Mesodermal cell (in vitro differentiated cells): ENCODE measurements around the gene ZBBX.

Source experiments
- H3K27ac ChIP-seq: 2 replicates; pipeline ENCODE4 v1.7.0; 2013; ENCODE audit warnings: mild to moderate bottlenecking, low read depth, low read length, moderate library complexity; ENCODE audit not compliant: severe bottlenecking
- H3K36me3 ChIP-seq: 2 replicates; pipeline ENCODE4 v1.7.1; 2013; ENCODE audit warnings: mild to moderate bottlenecking, low read length, moderate library complexity; ENCODE audit not compliant: control insufficient read depth, insufficient read depth
- H3K4me1 ChIP-seq: one replicate; pipeline ENCODE4 v1.7.1; 2013; ENCODE audit warnings: mild to moderate bottlenecking, low read length; ENCODE audit not compliant: insufficient read depth, control insufficient read depth, poor library complexity, severe bottlenecking
- H3K4me3 ChIP-seq: 2 replicates; pipeline ENCODE4 v1.7.0; 2013; ENCODE audit warnings: low read length, control low read depth, mild to moderate bottlenecking; ENCODE audit not compliant: insufficient read depth, poor library complexity, severe bottlenecking; ENCODE audit errors: extremely low read depth
- H3K9me3 ChIP-seq: 2 replicates; pipeline ENCODE4 v1.7.1; 2013; ENCODE audit warnings: mild to moderate bottlenecking, low read length, moderate library complexity; ENCODE audit not compliant: control insufficient read depth
- WGBS, 2 experiments: methylation state at CpG; one replicate each; pipeline ENCODE4 v1.1.5; 2013; ENCODE audit warnings: missing lambda C conversion rate in 2 of 2; ENCODE audit not compliant: insufficient coverage in 2 of 2; 5-methylcytosine and 5-hydroxymethylcytosine counted together

ZBBX gene

DNA sequence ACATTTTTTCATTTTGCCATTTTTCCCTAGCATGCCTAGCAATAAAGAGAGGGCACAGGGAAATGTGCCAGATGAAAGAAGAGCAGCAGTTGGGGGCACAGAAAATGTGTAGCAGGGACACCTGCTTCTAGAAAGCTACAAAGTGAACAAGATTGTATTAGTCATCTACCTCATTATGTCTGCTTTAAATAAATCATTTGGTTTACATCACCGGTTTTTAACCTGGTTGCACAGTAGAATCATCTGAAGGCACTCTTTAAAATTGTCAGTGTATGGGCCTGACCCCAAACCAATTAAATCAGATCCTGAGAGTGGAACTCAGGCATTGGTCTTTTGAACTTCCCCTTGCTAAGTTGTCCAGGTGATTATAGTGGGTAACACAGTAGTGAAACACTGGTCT, 73.8 kb downstream of the ZBBX start:
- Histone ChIP-seq H3K9me3 (no peaks in the 10 kb centered on the region), H3K4me3 (no peak overlapping the region), H3K4me1 (no peaks in the 10 kb centered on the region), H3K36me3 (no peaks in the 10 kb centered on the region), H3K27ac (no peak overlapping the region)
- WGBS, 2 experiments: 89% methylated on average over 1 of the region's 1 CpG; no CpG with 5 or more reads in 1 of the 2 experiments

GRCh38 chr3:167305340-167305890, 74.7 kb downstream of the ZBBX start:
- H3K4me3 ChIP-seq: no peak overlapping the region
- no peak overlapping the region for H3K27ac ChIP-seq
- no peaks in the 10 kb centered on the region for H3K9me3 ChIP-seq
- no CpG with 5 or more reads among the region's 1 CpG for WGBS, 2 experiments
- no peaks in the 10 kb centered on the region for H3K4me1 ChIP-seq
- no peaks in the 10 kb centered on the region for H3K36me3 ChIP-seq

- no peak overlapping the region for H3K4me3 ChIP-seq
- 87% methylated on average over 2 of the region's 3 CpGs; no CpG with 5 or more reads in 1 of the 2 experiments for WGBS, 2 experiments
- no peaks in the 10 kb centered on the region for H3K4me1 ChIP-seq
- no peaks in the 10 kb centered on the region for H3K36me3 ChIP-seq
- H3K9me3 ChIP-seq: no peaks in the 10 kb centered on the region
- no peak overlapping the region for H3K27ac ChIP-seq
Observed at GRCh38 chr3:167304077-167304476, 76.0 kb downstream of the ZBBX start.

GRCh38 chr3:167302678-167303077, 77.4 kb downstream of the ZBBX start:
- Histone ChIP-seq H3K36me3 (no peaks in the 10 kb centered on the region), H3K4me3 (no peak overlapping the region), H3K4me1 (no peaks in the 10 kb centered on the region), H3K27ac (no peak overlapping the region), H3K9me3 (no peaks in the 10 kb centered on the region)
- 89 to 90% methylated on average over 1 of the region's 2 CpGs for WGBS, 2 experiments

GRCh38 chr3:167300207-167300606, 79.9 kb downstream of the ZBBX start:
- Histone ChIP-seq H3K27ac (no peak overlapping the region), H3K4me1 (no peaks in the 10 kb centered on the region), H3K9me3 (no peaks in the 10 kb centered on the region), H3K4me3 (no peak overlapping the region), H3K36me3 (no peaks in the 10 kb centered on the region)

GRCh38 chr3:167289435-167289834, 90.7 kb downstream of the ZBBX start:
- H3K27ac ChIP-seq: no peak overlapping the region
- no peaks in the 10 kb centered on the region for H3K4me1 ChIP-seq
- H3K4me3 ChIP-seq: no peak overlapping the region
- no peaks in the 10 kb centered on the region for H3K36me3 ChIP-seq
- no peaks in the 10 kb centered on the region for H3K9me3 ChIP-seq
- WGBS, 2 experiments: 84 to 90% methylated on average over 5 to 8 of the region's 8 CpGs

- H3K27ac ChIP-seq: no peak overlapping the region
- no peak overlapping the region for H3K4me3 ChIP-seq
- H3K4me1 ChIP-seq: no peaks in the 10 kb centered on the region
- H3K36me3 ChIP-seq: no peaks in the 10 kb centered on the region
- H3K9me3 ChIP-seq: no peaks in the 10 kb centered on the region
Observed at GRCh38 chr3:167288737-167289136, 91.4 kb downstream of the ZBBX start.

GRCh38 chr3:167287308-167287707, 92.8 kb downstream of the ZBBX start:
- no peak overlapping the region for H3K27ac ChIP-seq
- 80% methylated on average over 1 of the region's 3 CpGs; no CpG with 5 or more reads in 1 of the 2 experiments for WGBS, 2 experiments
- no peaks in the 10 kb centered on the region for H3K9me3 ChIP-seq
- no peaks in the 10 kb centered on the region for H3K4me1 ChIP-seq
- no peaks in the 10 kb centered on the region for H3K36me3 ChIP-seq
- H3K4me3 ChIP-seq: no peak overlapping the region

DNA sequence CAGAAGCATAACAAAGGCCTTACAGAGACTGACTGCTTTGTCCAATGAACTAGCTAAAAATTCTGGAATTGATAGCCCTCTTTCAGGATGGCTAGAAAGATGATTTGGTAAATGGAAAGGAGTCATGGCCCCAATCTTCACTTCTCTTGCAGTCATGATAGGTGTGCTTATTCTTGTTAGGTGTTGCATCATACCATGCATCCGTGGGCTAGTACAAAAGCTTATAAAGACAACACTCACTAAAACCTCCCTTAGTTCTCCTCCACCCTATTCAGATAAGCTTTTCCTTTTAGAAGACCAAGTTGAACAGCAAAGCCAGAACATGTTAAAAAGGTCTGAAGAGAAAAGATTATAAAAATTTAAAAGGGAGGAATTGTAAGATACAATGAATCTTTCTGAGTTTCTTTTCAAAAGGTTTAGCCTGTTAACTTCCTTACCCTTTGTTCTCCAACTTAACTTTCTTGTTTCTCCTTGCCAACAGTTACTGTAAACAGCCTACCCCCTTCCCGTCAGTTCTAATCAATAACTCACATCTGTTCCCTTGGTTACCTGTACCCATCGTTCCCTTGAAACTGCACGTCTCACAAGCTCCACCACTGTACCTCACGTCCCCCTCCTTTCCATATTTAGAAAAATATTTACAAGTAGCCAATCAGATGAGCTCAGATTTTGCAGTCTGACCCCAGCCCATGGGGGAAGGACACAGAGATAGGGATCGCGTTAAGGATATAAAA, 105.8 kb downstream of the ZBBX start:
- Histone ChIP-seq H3K4me3 (no peak overlapping the region), H3K9me3 (no peaks in the 10 kb centered on the region), H3K27ac (no peak overlapping the region), H3K4me1 (no peaks in the 10 kb centered on the region), H3K36me3 (no peaks in the 10 kb centered on the region)
- 93 to 95% methylated on average over 5 to 6 of the region's 7 CpGs for WGBS, 2 experiments

GRCh38 chr3:167253037-167253436, 127.1 kb downstream of the ZBBX start:
- WGBS, 2 experiments: no CpG with 5 or more reads among the region's 1 CpG
- Histone ChIP-seq H3K9me3 (no peaks in the 10 kb centered on the region), H3K4me1 (no peaks in the 10 kb centered on the region), H3K4me3 (no peak overlapping the region), H3K36me3 (no peaks in the 10 kb centered on the region), H3K27ac (no peak overlapping the region)

DNA sequence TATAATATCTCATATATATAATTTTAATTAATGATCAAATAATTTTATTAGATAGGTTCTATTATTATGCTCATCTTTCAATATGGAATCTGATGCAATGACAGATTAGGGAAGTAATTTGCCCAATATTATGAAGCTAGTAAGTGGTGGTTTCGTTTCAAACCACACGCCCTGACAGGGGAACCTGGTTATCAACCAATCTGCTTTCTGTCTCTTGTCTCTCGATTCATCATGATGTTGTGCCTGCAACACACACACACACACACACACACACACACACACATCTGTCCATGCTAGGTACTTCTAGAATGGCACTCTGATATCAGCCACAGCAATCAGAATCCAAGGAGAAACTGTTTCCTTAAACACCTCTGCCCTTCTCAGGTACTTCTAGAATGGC, 128.4 kb downstream of the ZBBX start:
- Histone ChIP-seq H3K27ac (no peak overlapping the region), H3K9me3 (no peaks in the 10 kb centered on the region), H3K36me3 (no peaks in the 10 kb centered on the region), H3K4me1 (no peaks in the 10 kb centered on the region), H3K4me3 (no peak overlapping the region)
- 89% methylated on average over 1 of the region's 3 CpGs; no CpG with 5 or more reads in 1 of the 2 experiments for WGBS, 2 experiments
